Panc1 (cell line): ENCODE data around the gene VIM. TPM values are rescaled to one million over a fixed set of nuclear protein-coding genes. Genes with fewer than 3 reads are reported as not detected.

Experiments
- ATAC-seq: fragments of 200-7000 bp; cut with Tn5 transposase; 2 replicates; pipeline ENCODE4 v1.9.1; 2020; ENCODE audit warnings: mild to moderate bottlenecking, moderate library complexity
- BruUV-seq: library from RNA; stranded (reverse); fragments of 400-500 nt; replicated peaks from 2 replicates; lab custom pipeline; 2021; lab: Mats Ljungman, UMichigan
- CTCF ChIA-PET: fragments of 300-600 bp; sonication (Branson Sonifier 250); formaldehyde crosslinking; loops from one replicate; lab custom pipeline; 2022; ENCODE audit warnings: antibody characterized with exemption; lab: Charles Lee
- POLR2A ChIA-PET: fragments of 300-600 bp; sonication (Branson Sonifier 250); formaldehyde crosslinking; loops from one replicate; lab custom pipeline; 2022; ENCODE audit warnings: antibody characterized with exemption; lab: Charles Lee
- DNase-seq: peaks from one replicate; pipeline ENCODE4 v3.0.0-alpha.2; 2010; ENCODE audit warnings: low read depth, low spot score
- H3K27ac ChIP-seq: 2 replicates; pipeline ENCODE4 v1.5.1; 2011; ENCODE audit warnings: mild to moderate bottlenecking, low read length, inconsistent platforms
- H3K27me3 ChIP-seq: fragments of 200-500 bp; sonication (Bioruptor generic); 2 replicates; pipeline ENCODE4 v1.6.0; 2014; ENCODE audit warnings: low read length, inconsistent platforms; ENCODE audit not compliant: control insufficient read depth, insufficient read depth
- H3K36me3 ChIP-seq: fragments of 200-500 bp; sonication (Bioruptor generic); 2 replicates; pipeline ENCODE4 v1.5.1; 2014; ENCODE audit warnings: inconsistent platforms, mild to moderate bottlenecking, low read length, moderate library complexity; ENCODE audit not compliant: control insufficient read depth, insufficient read depth
- H3K4me1 ChIP-seq: 2 replicates; pipeline ENCODE4 v1.5.1; 2011; ENCODE audit warnings: inconsistent platforms, mild to moderate bottlenecking, low read length, moderate library complexity; ENCODE audit not compliant: control insufficient read depth, insufficient read depth
- H3K4me3 ChIP-seq, 2 experiments: 2 replicates each; pipeline ENCODE4 v1.5.1; 2011 to 2012; ENCODE audit warnings: low read depth in 2 of 2, low read length in 2 of 2, mild to moderate bottlenecking in 2 of 2, inconsistent platforms in 1 of 2, moderate library complexity in 1 of 2
- H3K9me3 ChIP-seq: fragments of 200-500 bp; sonication (Bioruptor generic); 2 replicates; pipeline ENCODE4 v1.5.1; 2014; ENCODE audit warnings: low read depth, mild to moderate bottlenecking, inconsistent platforms, low read length, moderate library complexity; ENCODE audit not compliant: control insufficient read depth, insufficient read depth
- POLR2AphosphoS5 ChIP-seq: IDR thresholded peaks from 2 replicates; pipeline ENCODE4 v1.6.1; 2012; ENCODE audit warnings: mild to moderate bottlenecking, low read depth, low read length, moderate library complexity
- SIN3A ChIP-seq: IDR thresholded peaks from 2 replicates; pipeline ENCODE4 v1.6.1; 2012; ENCODE audit warnings: low read depth, mild to moderate bottlenecking, low read length, moderate library complexity, borderline replicate concordance; ENCODE audit not compliant: insufficient read depth
- TCF7L2 ChIP-seq: IDR thresholded peaks from 2 replicates; pipeline ENCODE4 v1.6.1; 2011; ENCODE audit warnings: mild to moderate bottlenecking, low read depth, low read length, inconsistent platforms
- in situ Hi-C: cut with HindIII; loops from 2 replicates; pipeline ENCODE4 v1.10.0; 2016; ENCODE audit warnings: low sequenced_read_pairs, low pct_unique_long_range_greater_than_20kb
- intact Hi-C: fragments of 100-400 bp; cut with micrococcal nuclease; formaldehyde crosslinking; loops from one replicate; pipeline ENCODE4 v1.10.0; 2022; ENCODE audit not compliant: unreplicated experiment
- total RNA-seq: library from RNA; stranded (reverse); gene quantifications from one replicate; pipeline ENCODE4 v1.2.1, GENCODE V29; 2021; ENCODE audit not compliant: unreplicated experiment
- TF ChIP-seq, protein P1 (sequence below): fragments of 450-650 bp; IDR thresholded peaks from 2 replicates; pipeline ENCODE4 v1.5.1; 2017; ENCODE audit warnings: mild to moderate bottlenecking
- TF ChIP-seq, protein P2 (sequence below), 2 experiments: IDR thresholded peaks; 2 replicates each; pipeline ENCODE4 v1.6.1; 2011 to 2012; ENCODE audit warnings: low read depth in 2 of 2, control low read depth in 1 of 2, low read length in 1 of 2, mild to moderate bottlenecking in 1 of 2, moderate library complexity in 1 of 2; ENCODE audit not compliant: insufficient read depth in 1 of 2

The VIM gene
- total RNA-seq, 1 experiment from 2014 or later, result 3,436 TPM

DNA sequence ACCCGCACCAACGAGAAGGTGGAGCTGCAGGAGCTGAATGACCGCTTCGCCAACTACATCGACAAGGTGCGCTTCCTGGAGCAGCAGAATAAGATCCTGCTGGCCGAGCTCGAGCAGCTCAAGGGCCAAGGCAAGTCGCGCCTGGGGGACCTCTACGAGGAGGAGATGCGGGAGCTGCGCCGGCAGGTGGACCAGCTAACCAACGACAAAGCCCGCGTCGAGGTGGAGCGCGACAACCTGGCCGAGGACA is 1.6 kb downstream of the VIM start:
- in situ Hi-C loops (no loop called here), intact Hi-C loops (loop anchor here (10.0 kb wide), 1 partner anchor 165 kb away; no protein-coding TSS in a partner anchor)
- H3K36me3 ChIP-seq, result peaks cover 24% of the 10 kb centered on the region
- peak overlapping the region; percentile 88 to 89 for H3K4me3 ChIP-seq
- peak overlapping the region; percentile 95 for H3K27ac ChIP-seq
- H3K4me1 ChIP-seq, result peaks cover 28% of the 10 kb centered on the region
- DNase-seq, result no peak
- TF ChIP-seq, protein P1, sequence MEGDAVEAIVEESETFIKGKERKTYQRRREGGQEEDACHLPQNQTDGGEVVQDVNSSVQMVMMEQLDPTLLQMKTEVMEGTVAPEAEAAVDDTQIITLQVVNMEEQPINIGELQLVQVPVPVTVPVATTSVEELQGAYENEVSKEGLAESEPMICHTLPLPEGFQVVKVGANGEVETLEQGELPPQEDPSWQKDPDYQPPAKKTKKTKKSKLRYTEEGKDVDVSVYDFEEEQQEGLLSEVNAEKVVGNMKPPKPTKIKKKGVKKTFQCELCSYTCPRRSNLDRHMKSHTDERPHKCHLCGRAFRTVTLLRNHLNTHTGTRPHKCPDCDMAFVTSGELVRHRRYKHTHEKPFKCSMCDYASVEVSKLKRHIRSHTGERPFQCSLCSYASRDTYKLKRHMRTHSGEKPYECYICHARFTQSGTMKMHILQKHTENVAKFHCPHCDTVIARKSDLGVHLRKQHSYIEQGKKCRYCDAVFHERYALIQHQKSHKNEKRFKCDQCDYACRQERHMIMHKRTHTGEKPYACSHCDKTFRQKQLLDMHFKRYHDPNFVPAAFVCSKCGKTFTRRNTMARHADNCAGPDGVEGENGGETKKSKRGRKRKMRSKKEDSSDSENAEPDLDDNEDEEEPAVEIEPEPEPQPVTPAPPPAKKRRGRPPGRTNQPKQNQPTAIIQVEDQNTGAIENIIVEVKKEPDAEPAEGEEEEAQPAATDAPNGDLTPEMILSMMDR, result no peak
- TF ChIP-seq, protein P2, sequence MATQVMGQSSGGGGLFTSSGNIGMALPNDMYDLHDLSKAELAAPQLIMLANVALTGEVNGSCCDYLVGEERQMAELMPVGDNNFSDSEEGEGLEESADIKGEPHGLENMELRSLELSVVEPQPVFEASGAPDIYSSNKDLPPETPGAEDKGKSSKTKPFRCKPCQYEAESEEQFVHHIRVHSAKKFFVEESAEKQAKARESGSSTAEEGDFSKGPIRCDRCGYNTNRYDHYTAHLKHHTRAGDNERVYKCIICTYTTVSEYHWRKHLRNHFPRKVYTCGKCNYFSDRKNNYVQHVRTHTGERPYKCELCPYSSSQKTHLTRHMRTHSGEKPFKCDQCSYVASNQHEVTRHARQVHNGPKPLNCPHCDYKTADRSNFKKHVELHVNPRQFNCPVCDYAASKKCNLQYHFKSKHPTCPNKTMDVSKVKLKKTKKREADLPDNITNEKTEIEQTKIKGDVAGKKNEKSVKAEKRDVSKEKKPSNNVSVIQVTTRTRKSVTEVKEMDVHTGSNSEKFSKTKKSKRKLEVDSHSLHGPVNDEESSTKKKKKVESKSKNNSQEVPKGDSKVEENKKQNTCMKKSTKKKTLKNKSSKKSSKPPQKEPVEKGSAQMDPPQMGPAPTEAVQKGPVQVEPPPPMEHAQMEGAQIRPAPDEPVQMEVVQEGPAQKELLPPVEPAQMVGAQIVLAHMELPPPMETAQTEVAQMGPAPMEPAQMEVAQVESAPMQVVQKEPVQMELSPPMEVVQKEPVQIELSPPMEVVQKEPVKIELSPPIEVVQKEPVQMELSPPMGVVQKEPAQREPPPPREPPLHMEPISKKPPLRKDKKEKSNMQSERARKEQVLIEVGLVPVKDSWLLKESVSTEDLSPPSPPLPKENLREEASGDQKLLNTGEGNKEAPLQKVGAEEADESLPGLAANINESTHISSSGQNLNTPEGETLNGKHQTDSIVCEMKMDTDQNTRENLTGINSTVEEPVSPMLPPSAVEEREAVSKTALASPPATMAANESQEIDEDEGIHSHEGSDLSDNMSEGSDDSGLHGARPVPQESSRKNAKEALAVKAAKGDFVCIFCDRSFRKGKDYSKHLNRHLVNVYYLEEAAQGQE (IDR thresholded peaks at IDR 0.05; ENCODE audit: insufficient read depth in 1 of 2, low read depth in 2 of 2, low read length in 1 of 2), result no peak
- TF ChIP-seq SIN3A, result no peak; the same call in 1 of the 2 replicates
- no peak for TF ChIP-seq TCF7L2
- TF ChIP-seq POLR2AphosphoS5, result no peak
- CTCF ChIA-PET, result no interaction called here
- no peaks in the 10 kb centered on the region for H3K27me3 ChIP-seq
- POLR2A ChIA-PET, result interaction anchor here (0.6 to 1.9 kb wide), 8 partner anchors 13 to 262 kb away, joined by 3 to 7 read pairs (median 4); partner anchors contain the start of gene TRDMT1
- no peak for ATAC-seq
- no peaks in the 10 kb centered on the region for H3K9me3 ChIP-seq
- BruUV-seq, result no TSS peak

DNA sequence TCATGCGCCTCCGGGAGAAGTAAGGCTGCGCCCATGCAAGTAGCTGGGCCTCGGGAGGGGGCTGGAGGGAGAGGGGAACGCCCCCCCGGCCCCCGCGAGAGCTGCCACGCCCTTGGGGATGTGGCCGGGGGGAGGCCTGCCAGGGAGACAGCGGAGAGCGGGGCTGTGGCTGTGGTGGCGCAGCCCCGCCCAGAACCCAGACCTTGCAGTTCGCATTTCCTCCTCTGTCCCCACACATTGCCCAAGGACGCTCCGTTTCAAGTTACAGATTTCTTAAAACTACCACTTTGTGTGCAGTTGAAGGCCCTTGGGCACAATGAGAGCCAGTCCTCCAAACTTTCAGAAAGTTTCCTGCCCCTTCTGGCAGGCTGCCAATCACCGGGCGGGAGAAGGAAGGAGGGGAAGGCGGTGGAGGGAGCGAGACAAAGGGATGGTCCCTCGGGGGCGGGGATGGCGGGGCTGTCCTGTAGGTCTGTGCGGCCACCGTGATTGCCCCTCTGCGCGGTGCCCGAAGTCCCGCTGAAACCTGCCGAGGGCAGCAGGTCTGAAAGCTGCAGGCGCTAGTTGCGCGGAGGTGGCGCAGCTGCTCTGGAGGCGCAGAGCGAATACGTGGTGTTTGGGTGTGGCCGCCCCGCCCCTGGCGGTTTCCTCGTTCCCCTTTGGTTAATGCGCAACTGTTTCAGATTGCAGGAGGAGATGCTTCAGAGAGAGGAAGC is 2.1 kb downstream of the VIM start:
- H3K4me1 ChIP-seq, result peaks cover 31% of the 10 kb centered on the region
- intact Hi-C loops (loop anchor here (2.0 to 10.0 kb wide), 3 partner anchors 165 to 339 kb away; no protein-coding TSS in a partner anchor), in situ Hi-C loops (no loop called here)
- TF ChIP-seq POLR2AphosphoS5, result peak; percentile 62
- TF ChIP-seq, protein P1, result no peak
- BruUV-seq, result no TSS peak
- ChIA-PET CTCF (interaction anchor here (0.6 kb wide), 2 partner anchors 23 to 282 kb away, joined by 3 to 8 read pairs; no protein-coding TSS in a partner anchor), POLR2A (interaction anchor here (0.6 to 1.9 kb wide), 10 partner anchors 13 to 263 kb away, joined by 3 to 7 read pairs (median 4); partner anchors contain the start of gene TRDMT1)
- no peak for DNase-seq
- H3K9me3 ChIP-seq, result no peaks in the 10 kb centered on the region
- ATAC-seq, result peak; percentile 30
- H3K27me3 ChIP-seq, result no peaks in the 10 kb centered on the region
- H3K36me3 ChIP-seq, result peaks cover 27% of the 10 kb centered on the region
- peak overlapping the region; percentile 88 to 89 for H3K4me3 ChIP-seq
- peak overlapping the region; percentile 95 for H3K27ac ChIP-seq
